K562 (cell line): ENCODE results near the gene TTLL11. TPM values are rescaled to one million over a fixed set of nuclear protein-coding genes. Genes with fewer than 3 reads are reported as not detected.

Experiments
- ATAC-seq: fragments of 200-7000 bp; cut with Tn5 transposase; 3 replicates; pipeline ENCODE4 v1.9.1; 2020; ENCODE audit warnings: moderate library complexity
- BruUV-seq: library from RNA; stranded (reverse); fragments of 400-500 nt; replicated peaks from 2 replicates; lab custom pipeline; 2021; lab: Mats Ljungman, UMichigan
- CTCF ChIA-PET: fragments of 300-600 bp; formaldehyde crosslinking; extraction: SDS; loops from one replicate; lab custom pipeline; 2021; ENCODE audit warnings: low intra/inter-chr PET ratio; lab: Yijun Ruan, JAX
- POLR2A ChIA-PET: fragments of 300-600, 350-650 bp; sonication (Branson Sonifier 250); formaldehyde crosslinking; extraction: SDS; loops from one replicate; lab custom pipeline; 2021; ENCODE audit warnings: antibody characterized with exemption, inconsistent platforms; lab: Yijun Ruan, JAX
- DNase-seq, 4 experiments: peaks; one replicate each; pipeline versions ENCODE4 v3.0.0 to v3.0.0-alpha.2; 2011 to 2018; ENCODE audit warnings: low spot score in 3 of 4, mixed read lengths in 3 of 4; ENCODE audit errors: extremely low read depth in 1 of 4
- FAIRE-seq: peaks from 2 replicates; lab custom pipeline; 2011; peaks lifted over from hg19 to GRCh38; lab: Jason Lieb, UNC
- H2AFZ ChIP-seq: 2 replicates; pipeline ENCODE4 v1.6.0; 2011; ENCODE audit warnings: low read depth, low read length, control low read depth, inconsistent platforms
- H3K27ac ChIP-seq: fragments of 200-600 bp; 3 replicates; pipeline ENCODE4 v1.8.0; 2011; ENCODE audit warnings: low read depth, mild to moderate bottlenecking, control low read depth, inconsistent platforms, low read length, moderate library complexity, mixed read lengths; ENCODE audit errors: extremely low read depth
- H3K27me3 ChIP-seq, 2 experiments: fragments of 300-600 bp in 1 of 2; 2 replicates in 1 of 2; 3 replicates in 1 of 2; pipeline versions ENCODE4 v1.6.0 to v1.8.0; 2011; ENCODE audit warnings: inconsistent platforms in 2 of 2, low read length in 2 of 2, mild to moderate bottlenecking in 1 of 2, mixed read lengths in 1 of 2, moderate library complexity in 1 of 2; ENCODE audit not compliant: control insufficient read depth in 2 of 2, insufficient read depth in 2 of 2
- H3K36me3 ChIP-seq: fragments of 300-600 bp; 3 replicates; pipeline ENCODE4 v1.8.0; 2011; ENCODE audit warnings: mild to moderate bottlenecking, low read length, inconsistent platforms; ENCODE audit not compliant: control insufficient read depth, insufficient read depth
- H3K4me1 ChIP-seq, 2 experiments: fragments of 200-600 bp in 1 of 2; replicated peaks in 1 of 2; 2 replicates in 1 of 2; 3 replicates in 1 of 2; pipeline versions ENCODE4 v1.5.1 to v1.8.0; 2011; ENCODE audit warnings: inconsistent platforms in 2 of 2, low read length in 2 of 2, mild to moderate bottlenecking in 1 of 2, mixed read lengths in 1 of 2, moderate library complexity in 1 of 2; ENCODE audit not compliant: control insufficient read depth in 2 of 2, insufficient read depth in 2 of 2
- H3K4me2 ChIP-seq: 2 replicates; pipeline ENCODE4 v1.6.1; 2011; ENCODE audit warnings: low read length, control low read depth, inconsistent platforms, mixed read lengths; ENCODE audit not compliant: insufficient read depth
- H3K4me3 ChIP-seq: fragments of 200-600 bp; sonication (generic), shearing (Covaris generic); 2 replicates; pipeline ENCODE4 v1.5.1; 2016; ENCODE audit warnings: control low read depth, inconsistent platforms
- H3K79me2 ChIP-seq: fragments of 200-600 bp; 3 replicates; pipeline ENCODE4 v1.8.0; 2011; ENCODE audit warnings: low read length, inconsistent platforms; ENCODE audit not compliant: control insufficient read depth, insufficient read depth
- H3K9ac ChIP-seq, 2 experiments: 2 replicates each; pipeline versions ENCODE4 v1.6.0 to v1.6.1; 2011; ENCODE audit warnings: low read depth in 2 of 2, low read length in 2 of 2, control low read depth in 1 of 2, inconsistent platforms in 1 of 2, mild to moderate bottlenecking in 1 of 2, mixed read lengths in 1 of 2; ENCODE audit not compliant: insufficient read depth in 1 of 2
- H3K9me1 ChIP-seq: one replicate; pipeline ENCODE4 v1.6.0; 2011; ENCODE audit warnings: inconsistent platforms, mild to moderate bottlenecking, low read length, moderate library complexity; ENCODE audit not compliant: control insufficient read depth, insufficient read depth
- H3K9me3 ChIP-seq: replicated peaks from 2 replicates; pipeline ENCODE4 v1.5.1; 2011; ENCODE audit warnings: low read depth, low read length, inconsistent platforms; ENCODE audit not compliant: control insufficient read depth, insufficient read depth
- H4K20me1 ChIP-seq: replicated peaks from 2 replicates; pipeline ENCODE4 v1.6.1; 2011; ENCODE audit warnings: low read length, inconsistent platforms, mixed read lengths; ENCODE audit not compliant: control insufficient read depth, insufficient read depth
- CCAR2 ChIP-seq: fragments of 200-400 bp; formaldehyde crosslinking; IDR thresholded peaks from 2 replicates; pipeline ENCODE4 v1.6.1; 2017; ENCODE audit warnings: mild to moderate bottlenecking, low read depth, low read length
- DMBX1 ChIP-seq: fragments of 250-450 bp; sonication (Bioruptor Pico); IDR thresholded peaks from 2 replicates; pipeline ENCODE4 v1.8.0; 2022; ENCODE audit warnings: inconsistent platforms, mild to moderate bottlenecking, moderate library complexity, borderline replicate concordance
- EP400 ChIP-seq: fragments of 450-650 bp; IDR thresholded peaks from 2 replicates; pipeline ENCODE4 v1.6.1; 2017; ENCODE audit warnings: antibody characterized with exemption, mild to moderate bottlenecking, moderate library complexity
- GATAD2A ChIP-seq: fragments of 450-650 bp; IDR thresholded peaks from 2 replicates; pipeline ENCODE4 v1.6.1; 2017
- HNRNPLL ChIP-seq: fragments of 200-400 bp; formaldehyde crosslinking; IDR thresholded peaks from 2 replicates; pipeline ENCODE4 v1.6.1; 2017; ENCODE audit warnings: low read length, low read depth, mild to moderate bottlenecking; ENCODE audit not compliant: poor library complexity, severe bottlenecking
- NR0B1 ChIP-seq: fragments of 450-650 bp; IDR thresholded peaks from one replicate; pipeline ENCODE4 v1.6.1; 2018; ENCODE audit warnings: mild to moderate bottlenecking, moderate library complexity; ENCODE audit not compliant: partially characterized antibody
- SAFB2 ChIP-seq: fragments of 200-400 bp; formaldehyde crosslinking; IDR thresholded peaks from 2 replicates; pipeline ENCODE4 v1.6.1; 2018; ENCODE audit warnings: borderline replicate concordance, low read length, low read depth, moderate library complexity; ENCODE audit not compliant: severe bottlenecking
- ZNF830 ChIP-seq: fragments of 250-450 bp; sonication (Bioruptor Pico); IDR thresholded peaks from 2 replicates; pipeline ENCODE4 v1.5.0; 2021; ENCODE audit warnings: mild to moderate bottlenecking
- WGBS: fragments of 100-300 bp; shearing (Covaris generic); methylation state at CpG from one replicate; pipeline ENCODE4 v1.1.6; 2016; ENCODE audit warnings: low coverage, mixed read lengths; ENCODE audit not compliant: insufficient coverage; ENCODE audit errors: missing lambda C conversion rate; 5-methylcytosine and 5-hydroxymethylcytosine counted together
- in situ Hi-C: fragments of 300-500 bp; cut with MboI; formaldehyde crosslinking; loops from 4 replicates; pipeline ENCODE4 v1.15.0; 2018; ENCODE audit warnings: inconsistent platforms, mixed read lengths
- intact Hi-C: fragments of 100-400 bp; cut with micrococcal nuclease; formaldehyde crosslinking; loops from 2 replicates; pipeline ENCODE4 v1.14.2; 2022
- polyA plus RNA-seq, 8 experiments: library from polyadenylated mRNA; depleted of rRNA in 4 of 8; stranded (reverse) in 5 of 8; unstranded in 3 of 8; fragments of >200 nt; fragmentation: Nextera tagmentation in 2 of 8; fragmentation: Illumina TruSeq in 1 of 8; extraction: Ambion mirVana in 2 of 8; extraction: Trizol in 1 of 8; gene quantifications; 2 replicates each; pipeline versions ENCODE4 v1.2.1 to v1.2.3, GENCODE V29; 2011 to 2014; ENCODE audit warnings: inconsistent platforms in 1 of 8, missing spikeins in 1 of 8
- total RNA-seq, 7 experiments: library from RNA; depleted of rRNA in 6 of 7; stranded (reverse); fragments of >200 nt in 6 of 7; fragmentation: Illumina TruSeq in 2 of 7; extraction: Trizol in 2 of 7; gene quantifications; 2 replicates each; pipeline versions ENCODE4 v1.2.1 to v1.2.3, GENCODE V29; 2011 to 2021; ENCODE audit warnings: low replicate concordance in 1 of 7

The TTLL11 gene
- total and polyA plus RNA-seq, 9 of the 15 experiments (the other 6 are each of a cell fraction or from before 2014, with no cell fraction given): 0.83 to 4.4 (median 2.7) TPM

- no peak overlapping the region for H3K4me3 ChIP-seq
- no TSS peak for BruUV-seq
- H4K20me1 ChIP-seq: peaks cover 11% of the 10 kb centered on the region; the same call in 1 of the 2 replicates
- H3K9ac ChIP-seq: no peak overlapping the region; a peak in 1 of 4 replicates
- H3K4me1 ChIP-seq: no peaks in the 10 kb centered on the region
- no peak overlapping the region for H2AFZ ChIP-seq
- no peak for TF ChIP-seq CCAR2
- TF ChIP-seq DMBX1 (CRISPR knock-in tag): no peak
- no peak for TF ChIP-seq HNRNPLL
- no peak for TF ChIP-seq GATAD2A
- no peak for TF ChIP-seq NR0B1
- no peak for TF ChIP-seq ZNF830 (CRISPR knock-in tag)
- no peak for TF ChIP-seq SAFB2
- TF ChIP-seq EP400: no peak
- H3K27ac ChIP-seq: no peak overlapping the region
- no peaks in the 10 kb centered on the region for H3K9me1 ChIP-seq
- intact Hi-C loops (no loop called here), in situ Hi-C loops (no loop called here)
- FAIRE-seq (no peak), ATAC-seq (no peak), DNase-seq (no peak)
- POLR2A ChIA-PET: interaction anchor here (0.6 kb wide), 1 partner anchor 138 kb away, joined by 3 read pairs; no protein-coding TSS in a partner anchor
- H3K9me3 ChIP-seq: no peaks in the 10 kb centered on the region
- H3K27me3 ChIP-seq: peaks cover 4 to 30% of the 10 kb centered on the region in 2 experiments; a peak in 4 of 5 replicates
- 3% methylated on average over 4 of the region's 5 CpGs for WGBS
- H3K79me2 ChIP-seq: no peaks in the 10 kb centered on the region
- no peaks in the 10 kb centered on the region for H3K36me3 ChIP-seq
- no peak overlapping the region for H3K4me2 ChIP-seq
- CTCF ChIA-PET: no interaction called here
Measured at GRCh38 chr9:121995997-121996396, 97.1 kb downstream of the TTLL11 start.
